Right lung (tissue), 5 donors: ENCODE data around the gene SSC5D. TPM values are rescaled to one million over a fixed set of nuclear protein-coding genes. Genes with fewer than 3 reads are reported as not detected.

Source experiments
- DNase-seq, 2 donors: peaks; one replicate each; pipeline ENCODE4 v3.0.0-alpha.2; 2013
- polyA plus RNA-seq, 5 donors: library from polyadenylated mRNA; unstranded; fragments of 120-200 nt; gene quantifications; one replicate each; pipeline versions ENCODE4 v1.2.1 to v1.2.3, GENCODE V29; 2013; ENCODE audit warnings: inconsistent platforms in 1 of 5, low replicate concordance in 1 of 5; ENCODE audit not compliant: insufficient read length in 5 of 5, insufficient read depth in 1 of 5

The SSC5D gene
- polyA plus RNA-seq, 5 donors, result 3.1 to 15.6 (median 8.8) TPM

GRCh38 chr19:55473225-55474012 lies 14.8 kb upstream of the SSC5D start:
- DNase-seq, result no peak

DNA sequence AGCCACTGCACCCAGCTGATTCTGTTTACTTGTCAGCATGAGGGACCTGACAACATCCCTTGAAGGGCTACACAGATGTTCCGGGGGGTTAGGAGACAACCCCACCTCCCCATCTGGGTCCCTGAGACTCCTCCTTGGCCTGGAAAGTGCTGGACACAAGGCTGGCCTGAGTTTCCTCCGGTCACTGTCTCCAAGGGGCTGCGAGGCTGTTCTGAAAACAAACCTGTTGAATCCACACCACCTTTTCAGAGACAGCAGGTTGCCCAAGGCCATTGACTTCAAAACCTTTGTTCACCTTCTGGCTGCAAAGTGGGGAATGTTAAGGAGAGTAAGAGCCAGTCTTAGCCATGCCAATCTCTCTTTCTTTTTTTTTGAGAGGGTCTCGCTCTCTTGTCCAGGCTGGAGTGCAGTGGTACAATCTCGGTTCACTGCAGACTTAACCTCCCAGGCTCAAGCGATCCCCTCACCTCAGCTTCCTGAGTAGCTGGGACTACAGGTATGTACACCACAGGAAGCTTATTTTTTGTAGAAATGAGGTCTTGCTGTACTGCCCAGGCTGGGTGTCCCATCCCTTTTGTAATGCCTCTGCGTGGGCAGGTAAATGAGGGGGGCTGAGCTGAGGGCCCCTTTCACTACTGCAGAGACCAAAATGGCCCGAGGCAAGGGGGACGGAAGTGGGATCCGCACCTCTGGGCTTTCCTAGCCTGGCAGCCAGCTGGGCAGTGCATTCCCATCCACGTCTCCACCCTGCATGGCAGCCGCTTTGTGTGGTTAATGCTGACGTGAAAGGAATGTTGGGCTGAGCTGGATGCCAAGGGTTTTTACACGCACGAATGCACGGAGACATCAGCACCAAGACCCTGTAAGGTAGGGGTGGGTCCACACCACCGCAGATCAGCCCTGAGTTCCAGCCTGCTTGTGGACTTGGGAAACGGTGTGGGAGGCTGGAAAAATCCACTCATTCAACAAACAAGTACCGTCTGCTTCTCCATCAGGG lies 13.7 kb upstream of the SSC5D start:
- DNase-seq, result no peak

DNA sequence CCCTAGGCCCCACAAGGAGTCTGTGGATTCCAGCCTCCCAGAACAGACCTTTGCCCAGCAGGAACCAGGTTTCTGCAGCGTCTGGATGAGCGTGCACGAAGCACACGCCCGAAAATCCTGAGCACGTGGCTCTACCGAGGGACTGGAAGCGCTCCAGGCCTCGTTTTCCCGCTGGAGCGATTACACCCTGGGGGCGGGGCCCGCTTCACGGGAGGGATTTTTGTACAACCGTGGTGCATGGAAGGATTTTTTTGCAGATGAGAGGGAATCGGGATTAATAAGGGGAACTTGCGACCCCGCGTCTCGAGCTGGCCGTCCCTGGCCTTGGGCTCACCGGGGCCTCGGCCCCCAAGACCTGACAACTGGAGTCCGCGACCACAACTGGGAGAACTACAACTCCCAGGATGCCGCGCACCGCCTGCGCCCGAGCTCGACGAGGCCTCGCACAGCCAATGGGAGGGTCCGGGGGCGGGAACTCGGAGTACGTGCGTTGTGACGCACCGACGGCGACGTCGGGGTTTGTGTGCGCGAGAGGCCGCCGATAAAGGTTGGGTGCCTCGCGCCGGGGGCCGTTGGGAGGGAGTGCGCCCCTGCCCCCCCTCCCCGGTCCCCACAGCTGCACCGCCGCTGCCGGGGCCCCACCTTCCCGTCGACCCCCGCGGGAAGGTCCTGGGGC lies 12.0 kb upstream of the SSC5D start, which contains the start of gene ZNF628:
ZNF628 (plus strand) TSS at position 518 of the 676 bp plus-strand sequence. CDS start 3,294 bp downstream, outside the sequence.
- peak; percentile 97 to 99 for DNase-seq

- DNase-seq, result no peak
Observed at GRCh38 chr19:55477905-55478304, 10.3 kb upstream of the SSC5D start.

DNA sequence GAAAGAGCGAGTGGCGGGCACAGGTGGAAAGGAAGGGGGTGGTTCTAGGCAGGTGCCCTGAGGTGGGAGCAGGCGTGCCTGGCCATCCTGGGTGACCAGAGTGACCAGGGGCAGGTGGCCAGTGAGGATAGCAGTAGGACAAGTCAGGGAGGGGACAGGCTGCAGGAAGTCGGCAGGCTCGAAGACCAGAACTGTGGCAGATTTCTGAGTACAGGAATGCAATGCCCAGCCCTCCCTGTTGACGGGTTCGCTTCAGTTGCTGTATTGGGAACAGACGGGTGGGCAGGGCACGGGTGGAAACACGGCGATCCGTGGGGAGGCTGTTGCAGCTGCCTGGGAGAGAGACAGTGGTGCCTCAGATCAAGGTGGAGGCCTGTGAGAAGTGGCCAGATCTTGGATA lies 9.9 kb upstream of the SSC5D start:
- DNase-seq, result no peak

DNA sequence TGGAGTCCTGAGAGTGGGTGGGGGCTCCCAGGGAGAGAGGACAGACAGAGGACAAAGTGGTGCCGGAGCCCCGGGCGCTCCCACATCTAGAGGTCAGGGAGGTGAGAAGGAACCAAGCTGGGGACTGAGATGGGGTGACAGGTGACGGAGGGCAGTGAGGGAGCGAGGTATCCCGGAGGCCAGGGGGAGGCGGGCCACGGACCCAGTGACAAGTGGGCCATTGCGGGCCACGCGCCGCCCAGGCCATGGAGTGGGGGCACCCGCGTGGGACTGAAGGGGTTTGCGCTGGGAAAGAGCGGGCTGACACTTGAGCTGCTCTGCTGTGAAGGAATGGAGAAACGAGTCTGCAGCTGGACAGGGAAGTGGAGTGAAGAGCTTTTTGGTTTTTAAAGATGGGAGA lies 9.2 kb upstream of the SSC5D start:
- DNase-seq, result no peak

DNA sequence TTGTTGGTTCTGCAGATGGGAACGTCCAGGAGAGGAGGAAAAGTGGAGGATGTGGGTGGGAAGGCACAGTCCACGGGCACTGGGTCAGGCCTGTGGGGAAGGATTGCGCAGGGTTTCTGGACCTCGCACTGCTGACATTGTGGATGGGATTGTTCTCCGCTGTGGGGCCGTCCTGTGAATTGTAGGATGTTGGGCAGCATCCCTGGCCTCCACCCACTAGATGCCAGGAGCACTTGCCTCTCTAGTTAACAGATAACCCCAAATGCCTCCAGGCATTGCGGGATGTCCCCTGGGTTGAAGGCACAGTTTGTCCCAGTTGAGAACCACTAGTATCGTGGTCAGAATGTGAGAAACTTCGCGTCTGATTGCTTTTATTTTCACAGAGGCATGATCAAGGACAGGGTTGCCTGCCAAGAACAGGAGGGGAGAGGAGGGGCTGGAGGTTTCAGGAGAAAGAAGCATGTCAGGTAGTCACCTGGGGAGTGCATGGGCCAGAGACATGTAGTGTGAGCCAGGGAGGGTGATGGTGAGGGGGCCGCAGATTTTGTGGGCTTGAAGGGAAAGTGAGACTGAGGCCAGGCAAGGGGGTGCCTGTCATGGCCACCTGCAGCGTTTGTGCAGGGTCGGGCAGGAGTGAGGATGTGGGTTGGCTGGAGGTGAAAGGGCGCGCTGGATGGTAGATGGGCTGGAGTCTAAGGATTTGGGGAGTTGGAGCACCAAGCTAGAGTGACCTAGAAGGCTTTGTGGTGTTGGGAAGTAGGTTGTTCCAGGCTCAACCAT lies 8.6 kb upstream of the SSC5D start:
- DNase-seq, result no peak

- no peak for DNase-seq
Observed at GRCh38 chr19:55481148-55481793, 7.0 kb upstream of the SSC5D start.

DNA sequence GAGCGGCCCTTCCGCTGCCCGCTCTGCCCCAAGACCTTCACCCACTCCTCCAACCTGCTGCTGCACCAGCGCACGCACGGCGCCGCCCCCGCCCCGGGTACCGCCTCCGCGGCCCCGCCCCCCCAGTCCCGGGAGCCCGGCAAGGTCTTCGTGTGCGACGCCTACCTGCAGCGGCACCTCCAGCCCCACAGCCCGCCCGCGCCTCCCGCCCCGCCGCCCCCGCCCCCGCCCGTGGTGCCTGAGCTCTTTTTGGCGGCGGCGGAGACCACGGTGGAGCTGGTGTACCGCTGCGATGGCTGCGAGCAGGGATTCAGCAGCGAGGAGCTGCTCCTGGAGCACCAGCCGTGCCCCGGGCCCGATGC lies 6.5 kb upstream of the SSC5D start:
- no peak for DNase-seq

DNA sequence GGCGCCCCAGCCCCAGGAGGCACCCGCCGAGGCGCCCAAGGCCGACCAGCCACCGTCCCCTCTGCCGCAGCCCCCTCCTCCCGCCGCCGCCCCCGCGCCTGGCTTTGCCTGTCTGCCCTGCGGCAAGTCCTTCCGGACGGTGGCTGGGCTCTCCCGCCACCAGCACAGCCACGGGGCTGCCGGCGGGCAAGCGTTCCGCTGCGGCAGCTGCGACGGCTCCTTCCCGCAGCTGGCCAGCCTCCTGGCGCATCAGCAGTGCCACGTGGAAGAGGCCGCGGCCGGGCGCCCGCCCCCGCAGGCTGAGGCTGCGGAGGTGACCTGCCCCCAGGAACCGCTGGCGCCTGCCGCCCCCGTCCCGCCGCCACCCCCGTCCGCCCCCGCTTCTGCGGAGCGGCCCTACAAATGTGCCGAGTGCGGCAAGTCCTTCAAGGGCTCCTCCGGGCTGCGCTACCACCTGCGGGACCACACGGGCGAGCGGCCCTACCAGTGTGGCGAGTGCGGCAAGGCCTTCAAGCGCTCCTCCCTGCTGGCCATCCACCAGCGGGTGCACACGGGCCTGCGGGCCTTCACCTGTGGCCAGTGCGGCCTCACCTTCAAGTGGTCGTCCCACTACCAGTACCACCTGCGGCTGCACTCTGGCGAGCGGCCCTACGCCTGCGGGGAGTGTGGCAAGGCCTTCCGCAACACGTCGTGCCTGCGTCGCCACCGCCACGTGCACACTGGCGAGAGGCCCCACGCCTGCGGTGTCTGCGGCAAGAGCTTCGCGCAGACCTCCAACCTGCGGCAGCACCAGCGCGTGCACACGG lies 5.9 kb upstream of the SSC5D start:
- no peak for DNase-seq

DNA sequence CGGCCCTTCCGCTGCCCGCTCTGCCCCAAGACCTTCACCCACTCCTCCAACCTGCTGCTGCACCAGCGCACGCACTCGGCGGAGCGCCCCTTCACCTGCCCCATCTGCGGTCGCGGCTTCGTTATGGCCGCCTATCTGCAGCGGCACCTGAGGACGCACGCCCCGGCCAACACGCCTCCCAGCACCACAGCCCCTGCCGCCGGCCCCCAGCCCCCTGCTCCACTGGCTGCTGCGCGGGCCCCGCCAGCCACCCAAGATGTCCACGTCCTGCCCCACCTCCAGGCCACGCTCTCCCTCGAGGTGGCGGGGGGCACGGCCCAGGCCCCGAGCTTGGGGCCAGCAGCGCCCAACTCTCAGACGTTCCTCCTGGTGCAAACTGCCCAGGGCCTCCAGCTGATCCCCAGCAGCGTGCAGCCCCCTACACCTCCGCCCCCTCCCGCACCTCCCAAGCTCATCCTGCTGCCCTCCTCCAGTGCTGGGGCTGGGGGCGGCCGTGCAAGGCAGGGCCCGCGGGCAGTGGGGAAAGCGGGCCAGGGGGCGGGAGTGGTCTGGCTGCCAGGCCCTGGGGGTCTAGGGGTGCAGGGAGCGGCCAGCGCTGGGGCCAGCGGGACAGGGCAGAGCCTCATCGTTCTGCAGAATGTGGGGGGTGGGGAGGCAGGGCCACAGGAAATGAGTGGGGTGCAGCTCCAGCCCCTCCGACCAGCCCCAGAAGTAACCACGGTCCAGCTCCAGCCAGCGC lies 5.1 kb upstream of the SSC5D start:
- DNase-seq, result no peak

DNA sequence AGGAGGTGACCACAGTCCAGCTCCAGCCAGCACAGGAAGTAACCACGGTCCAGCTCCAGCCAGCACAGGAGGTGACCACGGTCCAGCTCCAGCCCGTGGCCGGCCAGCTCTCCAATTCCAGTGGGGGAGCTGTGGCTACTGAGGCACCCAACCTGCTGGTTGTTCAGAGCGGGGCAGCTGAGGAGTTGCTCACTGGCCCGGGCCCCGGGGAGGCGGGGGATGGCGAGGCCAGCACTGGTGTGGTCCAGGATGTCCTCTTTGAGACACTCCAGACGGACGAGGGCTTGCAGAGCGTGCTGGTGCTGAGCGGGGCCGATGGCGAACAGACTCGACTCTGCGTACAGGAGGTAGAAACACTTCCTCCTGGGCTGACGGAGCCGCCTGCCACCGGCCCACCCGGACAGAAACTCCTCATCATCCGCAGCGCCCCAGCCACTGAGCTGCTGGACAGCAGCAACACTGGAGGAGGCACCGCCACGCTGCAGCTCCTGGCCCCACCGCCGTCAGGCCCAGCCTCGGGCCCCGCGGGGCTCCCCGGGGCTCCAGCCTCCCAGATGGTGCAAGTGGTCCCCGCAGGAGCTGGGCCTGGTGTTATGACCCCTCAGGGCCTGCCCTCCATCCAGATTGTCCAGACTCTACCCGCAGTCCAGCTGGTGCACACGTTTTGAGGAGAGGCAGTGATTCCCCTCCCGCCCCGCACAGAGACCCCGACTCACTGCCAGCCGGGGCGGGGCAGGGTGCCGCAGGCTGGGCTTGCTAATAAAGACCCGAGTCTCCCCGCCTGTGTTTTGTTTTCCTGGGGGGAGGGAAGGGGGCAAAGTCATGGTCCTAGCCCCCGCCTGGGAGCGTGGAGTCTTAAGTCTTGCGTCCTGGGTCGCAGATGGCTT lies 4.3 kb upstream of the SSC5D start:
- DNase-seq, result no peak

DNA sequence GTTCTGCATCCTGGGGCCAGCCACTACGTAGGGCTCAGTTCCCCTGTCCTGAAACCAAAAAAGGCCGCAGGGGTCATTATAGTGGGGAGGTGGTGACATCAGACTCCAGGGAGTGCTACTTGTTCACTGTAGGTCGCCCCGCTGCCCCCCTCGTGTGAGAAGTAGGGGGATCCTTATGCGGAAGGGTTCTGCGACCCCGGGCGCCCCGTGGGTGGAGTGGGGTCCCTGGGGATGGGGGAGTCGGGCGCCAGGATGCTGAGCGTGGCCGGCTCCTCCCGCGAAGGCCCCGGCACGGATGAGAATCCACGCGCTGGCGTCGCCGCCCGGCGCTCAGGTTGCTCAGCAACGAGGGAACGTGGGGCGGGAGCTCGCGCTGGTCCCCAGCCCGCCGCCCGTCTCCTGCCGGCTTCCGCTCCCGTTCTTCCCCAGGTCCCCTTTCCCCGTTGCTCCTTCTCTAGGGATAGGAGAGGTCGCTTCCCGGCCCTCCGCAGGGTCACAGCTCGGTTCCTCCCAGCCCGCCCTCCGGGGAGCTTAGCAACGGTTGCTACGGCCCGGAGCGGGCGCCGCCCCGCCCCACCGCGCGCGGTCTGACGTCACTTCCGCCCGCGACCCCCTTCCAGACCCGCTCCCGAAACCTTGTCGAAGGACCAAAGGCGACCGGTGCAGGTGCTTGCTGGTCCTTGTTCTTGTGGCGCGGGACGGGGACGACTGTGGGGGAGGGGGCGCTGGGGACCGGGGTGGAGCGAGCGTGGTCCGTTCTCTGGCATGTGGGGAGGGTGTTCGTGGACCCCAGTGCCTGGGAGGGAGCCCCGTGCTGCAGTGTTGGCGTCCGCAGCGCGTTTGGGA lies 3.4 kb upstream of the SSC5D start, which contains the start of gene NAT14:
NAT14 (plus strand) TSS at position 596 of the 846 bp plus-strand sequence. CDS start 521 bp downstream, outside the sequence.
- peak; percentile 77 to 80 for DNase-seq

DNA sequence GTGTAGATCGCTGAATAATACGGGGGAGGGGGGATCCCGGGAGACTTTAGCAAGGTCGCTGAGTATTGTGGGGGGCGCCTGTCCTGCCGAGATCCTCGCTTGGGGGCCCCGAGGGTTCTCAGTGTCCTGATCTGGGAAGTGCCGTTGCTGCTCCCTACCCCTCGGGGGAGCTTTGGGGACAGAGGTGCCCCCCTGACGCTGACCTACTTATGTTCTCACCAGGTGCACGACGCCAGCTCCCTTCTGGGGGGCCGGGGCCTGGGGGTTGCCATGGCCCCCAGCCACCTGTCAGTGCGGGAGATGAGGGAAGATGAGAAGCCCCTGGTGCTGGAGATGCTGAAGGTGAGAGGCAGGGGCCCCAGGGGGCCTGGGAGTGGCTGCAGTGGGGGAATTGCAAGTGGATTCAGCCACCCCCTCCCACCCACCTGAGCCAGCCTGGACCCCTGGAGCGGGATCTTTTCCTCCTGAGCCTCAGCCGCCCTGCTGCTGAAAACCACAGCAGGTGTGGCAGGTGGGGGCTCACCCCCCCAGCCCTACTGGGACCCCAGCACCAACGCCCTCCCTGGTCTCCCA lies 2.7 kb upstream of the SSC5D start:
- DNase-seq, result no peak

DNA sequence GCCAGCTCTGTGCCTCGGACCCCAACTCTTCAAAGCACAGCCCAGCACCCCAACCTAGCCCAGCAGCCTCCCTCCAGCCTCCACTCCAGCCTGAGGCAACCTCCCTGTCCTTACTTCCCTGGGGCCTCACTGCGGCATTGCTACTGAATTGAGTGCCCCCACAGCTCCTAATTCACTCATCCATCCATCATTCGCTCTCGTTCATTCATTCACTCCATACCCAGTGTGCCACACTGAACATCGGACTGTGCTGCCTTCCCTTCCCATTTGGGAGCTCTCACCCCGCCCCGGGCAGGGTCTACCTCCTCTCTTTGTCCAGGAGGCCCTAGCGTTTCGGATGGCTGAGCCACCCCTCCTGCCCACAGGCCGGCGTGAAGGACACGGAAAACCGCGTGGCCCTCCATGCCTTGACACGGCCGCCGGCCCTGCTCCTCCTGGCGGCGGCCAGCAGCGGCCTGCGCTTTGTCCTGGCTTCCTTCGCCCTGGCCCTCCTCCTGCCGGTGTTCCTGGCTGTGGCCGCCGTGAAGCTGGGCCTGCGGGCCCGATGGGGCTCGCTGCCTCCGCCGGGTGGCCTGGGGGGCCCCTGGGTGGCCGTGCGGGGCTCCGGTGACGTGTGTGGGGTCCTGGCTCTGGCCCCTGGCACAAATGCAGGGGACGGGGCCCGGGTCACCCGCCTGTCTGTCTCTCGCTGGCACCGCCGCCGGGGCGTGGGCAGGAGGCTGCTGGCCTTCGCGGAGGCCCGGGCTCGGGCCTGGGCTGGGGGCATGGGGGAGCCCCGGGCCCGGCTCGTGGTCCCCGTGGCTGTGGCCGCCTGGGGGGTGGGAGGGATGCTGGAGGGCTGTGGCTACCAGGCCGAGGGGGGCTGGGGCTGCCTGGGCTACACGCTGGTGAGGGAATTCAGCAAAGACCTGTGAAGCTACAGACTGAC lies 1.9 kb upstream of the SSC5D start:
- no peak for DNase-seq
